HG03175 (cell line): ENCODE results near the gene GRAMD1A.
"Not testable (repeated sequence)": the region's sequence is repeated elsewhere in the genome, so short reads cannot be mapped to it uniquely, and the experiment has no call there.

Source experiments
- ATAC-seq: cut with Tn5 transposase; IDR thresholded peaks from one replicate; pipeline ENCODE4 v1.9.1; 2021; ENCODE audit warnings: mild to moderate bottlenecking, moderate library complexity; ENCODE audit not compliant: unreplicated experiment

GRAMD1A gene

DNA sequence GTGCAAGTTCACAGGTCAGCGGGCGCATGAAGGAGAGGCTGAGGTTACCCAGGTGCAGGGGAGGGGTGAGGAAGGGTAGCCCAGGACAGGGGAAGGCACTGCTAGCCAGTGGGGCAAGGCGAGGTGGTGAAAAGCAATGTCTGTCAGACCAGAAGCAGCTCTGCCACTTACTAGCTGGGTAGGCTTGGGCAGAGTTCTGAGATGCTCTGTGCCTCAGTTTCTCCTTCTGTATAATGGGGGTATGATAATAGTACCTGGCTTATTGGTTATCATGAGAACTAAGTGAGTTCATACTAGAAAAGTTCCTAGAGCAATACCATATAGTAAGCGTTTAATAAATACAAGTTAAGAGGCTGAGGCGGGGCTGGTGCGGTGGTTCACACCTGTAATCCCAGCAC lies 15.8 kb downstream of the GRAMD1A start:
- ATAC-seq, result no peak

DNA sequence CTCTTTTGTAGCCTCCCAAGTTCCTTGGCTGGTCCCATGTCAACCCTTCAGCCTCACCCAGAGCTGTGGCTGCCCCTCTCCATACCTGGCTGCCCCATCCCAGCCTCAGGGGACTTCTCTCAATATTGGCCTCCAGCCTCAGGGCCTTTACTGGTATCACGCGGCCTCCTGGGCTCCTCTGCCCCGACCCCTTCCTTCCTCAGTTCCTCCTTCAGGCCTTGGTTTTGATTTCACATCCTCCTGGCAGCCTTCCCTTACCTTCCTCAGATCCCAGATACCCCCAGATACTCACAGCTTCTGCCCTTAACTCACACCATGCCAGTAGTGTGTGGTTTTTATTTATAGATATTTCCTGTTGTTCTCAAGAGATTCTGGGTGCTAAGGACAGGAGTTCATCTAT lies 17.4 kb downstream of the GRAMD1A start:
- no peak for ATAC-seq

DNA sequence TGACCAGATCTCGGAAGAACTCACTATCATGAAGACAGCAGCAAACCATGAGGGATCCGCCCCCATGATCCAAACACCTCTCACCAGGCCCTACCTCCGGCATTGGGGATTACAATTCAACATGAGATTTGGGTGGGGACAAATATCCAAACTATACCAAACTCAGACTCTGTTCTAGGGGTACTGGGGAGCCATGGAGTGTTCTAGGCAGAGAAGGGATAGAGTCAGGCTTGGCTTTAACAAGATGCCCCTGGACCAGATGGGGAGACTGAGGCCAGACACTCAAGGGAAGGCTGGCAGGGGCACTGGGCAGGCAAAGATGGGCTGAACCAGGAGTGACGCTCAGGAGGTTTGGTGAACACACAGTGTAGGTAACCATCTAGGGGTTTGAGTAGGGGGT lies 18.3 kb downstream of the GRAMD1A start:
- ATAC-seq, result no peak

DNA sequence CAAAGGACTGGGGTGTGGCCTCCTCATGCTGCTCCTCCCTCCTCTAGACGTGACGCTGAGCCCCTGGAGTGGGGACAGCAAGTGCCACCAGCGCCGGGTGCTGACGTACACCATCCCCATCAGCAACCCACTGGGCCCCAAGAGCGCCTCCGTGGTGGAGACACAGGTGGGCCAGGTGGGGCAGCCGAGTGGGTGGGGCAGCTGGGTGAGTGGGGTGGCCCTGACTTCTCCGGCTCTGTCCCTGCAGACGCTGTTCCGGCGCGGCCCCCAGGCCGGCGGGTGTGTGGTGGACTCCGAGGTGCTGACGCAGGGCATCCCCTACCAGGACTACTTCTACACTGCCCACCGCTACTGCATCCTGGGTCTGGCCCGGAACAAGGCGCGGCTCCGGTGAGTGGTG lies 19.0 kb downstream of the GRAMD1A start:
- ATAC-seq, result no peak

DNA sequence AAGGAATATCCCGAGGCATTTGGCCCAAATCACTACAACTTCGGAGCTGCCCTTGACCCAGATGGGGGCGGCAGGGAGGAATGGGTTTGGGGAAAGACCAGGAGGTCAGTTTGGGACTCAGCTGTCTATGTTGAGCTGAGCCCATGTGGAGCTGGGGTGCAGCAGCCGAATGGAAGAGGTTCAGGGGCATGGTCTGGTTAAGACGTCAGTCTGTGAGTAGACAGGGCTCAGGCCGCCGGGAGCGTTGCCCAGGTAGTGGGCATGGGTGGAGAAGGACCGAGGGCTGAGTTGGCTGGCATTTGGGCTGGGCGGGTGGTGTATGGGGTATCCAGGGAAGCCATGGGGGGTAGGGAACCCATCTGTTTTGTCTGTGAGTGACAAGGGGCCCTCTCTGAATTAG lies 20.9 kb downstream of the GRAMD1A start:
- no peak for ATAC-seq

DNA sequence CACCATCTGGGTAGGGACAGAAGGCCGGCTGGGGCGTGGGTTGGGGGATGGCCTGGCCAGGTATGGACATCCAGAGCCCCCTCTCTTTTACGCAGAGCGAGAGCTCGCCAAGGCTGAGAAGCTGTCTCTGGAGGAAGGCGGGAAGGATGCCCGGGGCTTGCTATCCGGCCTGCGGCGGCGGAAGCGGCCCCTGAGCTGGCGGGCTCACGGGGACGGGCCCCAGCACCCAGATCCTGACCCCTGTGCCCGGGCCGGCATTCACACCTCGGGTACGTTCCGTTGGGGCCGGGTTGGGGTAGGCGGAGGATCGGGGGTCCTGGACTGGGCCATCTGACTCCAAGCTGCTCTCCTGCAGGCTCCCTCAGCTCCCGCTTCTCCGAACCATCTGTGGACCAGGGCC lies 21.5 kb downstream of the GRAMD1A start:
- ATAC-seq, result no peak

DNA sequence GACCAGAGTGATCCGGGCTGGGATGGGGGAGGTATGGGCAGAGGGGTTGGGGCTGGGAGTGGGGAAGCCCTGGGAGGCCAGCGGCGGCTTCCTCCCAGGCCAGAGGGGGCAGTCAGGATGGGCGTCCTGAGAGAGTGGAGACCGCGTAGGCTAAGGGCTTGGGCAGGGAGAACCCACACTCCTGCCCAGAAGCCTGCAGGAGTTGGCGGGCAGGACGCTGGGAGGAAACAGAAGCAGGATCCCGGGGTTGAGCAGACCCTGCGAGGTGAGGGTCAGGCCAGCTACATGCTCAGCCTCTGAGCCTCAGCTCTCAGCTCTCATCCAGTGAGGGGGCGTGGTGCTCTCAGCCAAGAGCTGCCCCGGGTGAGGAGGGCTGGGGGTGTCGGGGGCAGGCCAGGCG lies 22.3 kb downstream of the GRAMD1A start:
- no peak for ATAC-seq

DNA sequence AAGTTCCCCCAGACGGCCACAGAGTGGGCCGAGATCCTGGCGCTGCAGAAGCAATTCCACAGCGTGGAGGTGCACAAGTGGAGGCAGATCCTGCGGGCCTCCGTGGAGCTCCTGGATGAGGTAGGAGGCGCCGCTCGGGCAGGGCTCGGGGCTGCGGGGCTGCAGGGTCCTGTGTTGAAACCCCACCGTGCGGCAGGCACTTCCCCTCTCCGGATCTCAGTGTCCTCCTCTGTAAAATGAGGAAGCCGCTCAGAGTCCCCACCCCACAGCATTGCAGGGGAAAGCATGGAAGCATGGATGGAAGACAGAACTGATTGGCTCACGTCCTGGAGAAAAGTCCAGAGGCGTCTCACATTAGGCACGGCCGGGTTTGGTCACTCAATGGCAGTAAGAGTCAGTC lies 23.3 kb downstream of the GRAMD1A start:
- ATAC-seq, result no peak

DNA sequence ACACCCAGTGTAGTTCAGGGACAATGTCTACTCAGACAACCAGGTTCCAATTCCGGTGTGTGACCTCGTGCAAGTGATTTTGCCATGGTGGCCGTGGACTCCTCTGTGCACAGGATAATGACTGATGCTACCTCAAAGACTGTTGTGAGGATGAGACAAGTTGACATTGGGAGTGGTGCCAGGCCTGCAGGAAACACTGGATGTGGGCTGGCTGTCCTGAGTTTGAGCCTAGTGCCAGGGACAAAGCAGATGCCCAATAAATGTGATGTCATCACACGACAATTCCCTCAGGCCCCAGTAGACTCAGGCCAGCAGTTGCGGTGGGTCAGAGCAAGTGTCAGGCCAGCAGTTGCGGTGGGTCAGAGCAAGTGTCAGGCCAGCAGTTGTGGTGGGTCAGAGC lies 24.0 kb downstream of the GRAMD1A start:
- no peak for ATAC-seq

DNA sequence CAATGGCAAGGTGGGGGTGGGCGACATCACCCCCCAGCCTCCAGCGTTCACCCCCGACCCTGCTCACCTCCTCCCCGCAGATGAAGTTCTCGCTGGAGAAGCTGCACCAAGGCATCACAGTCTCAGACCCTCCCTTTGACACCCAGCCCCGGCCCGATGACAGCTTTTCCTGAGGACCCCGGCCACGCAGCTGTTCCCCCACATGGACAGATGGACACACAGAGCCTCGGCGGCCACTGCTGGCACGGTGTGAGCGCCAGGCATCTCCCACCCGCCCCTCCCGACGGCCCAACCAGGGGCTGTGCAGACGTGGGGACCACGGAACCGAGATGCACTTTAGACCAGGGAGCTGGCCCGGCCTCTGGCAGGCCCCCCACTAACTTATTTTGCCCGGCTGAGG lies 25.8 kb downstream of the GRAMD1A start:
- no peak for ATAC-seq

DNA sequence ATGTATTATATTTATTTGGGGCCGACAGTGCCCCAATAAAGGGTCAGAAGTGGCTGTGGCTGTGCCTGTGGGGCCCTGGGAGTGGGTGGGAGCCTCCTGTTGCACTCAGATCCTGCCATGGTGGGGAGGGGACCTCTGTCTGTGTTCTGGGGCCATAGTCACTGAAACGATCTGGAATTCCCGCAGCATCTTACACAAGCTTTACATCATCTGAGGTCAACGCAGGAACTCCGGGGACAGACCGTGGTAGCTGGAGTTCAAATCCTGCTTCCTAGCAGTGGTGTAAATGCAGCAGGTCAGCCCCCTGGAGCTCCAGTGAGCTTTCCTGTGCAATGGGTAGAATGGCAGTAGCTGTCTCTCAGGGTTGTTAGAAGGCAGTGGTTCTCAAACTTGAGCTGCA lies 26.3 kb downstream of the GRAMD1A start:
- ATAC-seq, result no peak

DNA sequence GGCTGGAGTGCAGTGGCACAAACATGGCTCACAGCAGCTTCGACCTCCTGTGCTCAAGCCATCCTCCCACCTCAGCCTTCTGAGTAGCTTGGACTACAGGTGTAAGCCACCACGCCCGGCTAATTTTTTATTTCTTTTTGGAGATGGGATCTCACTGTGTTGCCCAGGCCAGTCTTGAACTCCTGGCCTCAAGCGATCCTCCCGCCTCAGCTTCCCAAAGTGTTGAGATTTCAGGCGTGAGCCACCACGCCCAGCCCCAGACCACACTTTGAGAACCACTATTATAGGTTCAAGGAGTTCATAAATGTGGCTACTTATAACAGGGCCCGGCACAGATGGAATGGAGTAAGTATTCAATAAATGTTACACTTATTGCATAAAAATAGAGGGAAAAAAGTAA lies 26.9 kb downstream of the GRAMD1A start:
- no peak for ATAC-seq

DNA sequence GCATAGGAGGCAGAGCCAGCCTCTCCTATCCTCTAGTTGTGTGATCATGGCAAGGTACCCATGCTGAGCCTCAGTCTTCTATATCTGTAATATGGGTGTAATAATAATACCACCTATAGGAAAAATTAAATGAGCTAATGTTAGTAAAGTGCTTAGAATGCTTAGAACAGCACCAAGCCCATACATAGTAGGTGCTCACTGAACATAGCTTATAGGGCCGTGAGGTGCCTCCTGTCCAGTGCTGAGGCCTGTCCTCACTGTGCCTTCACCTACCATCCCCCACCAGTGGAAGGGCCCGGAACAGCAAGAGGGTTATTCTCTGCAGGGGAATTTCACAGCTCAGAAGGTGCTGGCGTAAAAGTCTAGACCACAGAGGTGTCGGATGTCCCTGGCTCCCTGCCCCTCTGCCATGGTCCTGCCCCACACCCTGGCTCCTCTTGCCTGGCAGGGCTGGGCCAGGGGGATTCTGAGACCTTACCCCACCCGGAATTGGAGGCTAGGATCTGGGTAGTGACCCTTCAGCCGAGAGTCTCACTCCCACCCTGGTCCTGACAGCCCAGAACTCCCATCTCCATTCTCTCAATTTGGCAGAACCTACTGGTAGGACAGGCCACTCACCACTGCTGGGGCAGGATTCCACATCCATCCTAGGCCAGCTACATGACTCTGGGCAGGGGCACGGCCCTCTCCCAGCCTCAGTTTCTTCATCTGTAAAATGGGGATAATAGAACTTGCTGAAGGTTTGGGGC lies 27.9 kb downstream of the GRAMD1A start:
- ATAC-seq, result no peak

DNA sequence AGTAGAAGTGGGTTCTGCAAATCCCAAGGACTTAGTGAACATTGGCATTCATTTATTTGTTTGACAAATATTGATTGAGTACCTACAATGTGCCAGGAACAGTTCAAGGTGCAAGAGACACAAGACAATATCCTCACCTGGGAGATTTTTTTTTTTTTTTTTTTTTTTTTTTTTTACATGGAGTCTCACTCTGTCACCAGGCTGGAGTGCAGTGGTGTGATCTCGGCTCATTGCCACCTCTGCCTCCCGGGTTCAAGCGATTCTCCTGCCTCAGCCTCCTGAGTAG lies 28.4 kb downstream of the GRAMD1A start:
- ATAC-seq, result not testable (repeated sequence)

DNA sequence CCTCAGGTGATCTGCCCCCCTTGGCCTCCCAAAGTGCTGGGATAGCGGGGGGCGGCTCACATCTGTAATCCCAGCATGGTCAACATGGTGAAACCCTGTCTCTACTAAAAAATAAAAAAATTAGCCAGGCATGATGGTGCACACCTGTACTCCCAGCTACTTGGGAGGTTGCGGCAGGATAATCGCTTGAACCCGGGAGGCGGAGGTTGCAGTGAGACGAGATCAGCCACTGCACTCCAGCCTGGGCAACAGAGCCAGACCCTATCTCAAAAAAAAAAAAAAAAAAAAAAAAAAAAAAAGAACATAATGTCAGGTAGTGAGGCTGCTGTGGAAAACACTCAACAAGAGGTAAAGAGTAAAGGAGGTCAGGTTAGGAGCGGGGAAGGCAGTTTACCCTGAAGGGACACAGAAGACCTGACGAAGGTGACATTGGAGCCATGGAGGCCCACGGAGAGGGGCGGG lies 29.2 kb downstream of the GRAMD1A start:
- not testable (repeated sequence) for ATAC-seq

DNA sequence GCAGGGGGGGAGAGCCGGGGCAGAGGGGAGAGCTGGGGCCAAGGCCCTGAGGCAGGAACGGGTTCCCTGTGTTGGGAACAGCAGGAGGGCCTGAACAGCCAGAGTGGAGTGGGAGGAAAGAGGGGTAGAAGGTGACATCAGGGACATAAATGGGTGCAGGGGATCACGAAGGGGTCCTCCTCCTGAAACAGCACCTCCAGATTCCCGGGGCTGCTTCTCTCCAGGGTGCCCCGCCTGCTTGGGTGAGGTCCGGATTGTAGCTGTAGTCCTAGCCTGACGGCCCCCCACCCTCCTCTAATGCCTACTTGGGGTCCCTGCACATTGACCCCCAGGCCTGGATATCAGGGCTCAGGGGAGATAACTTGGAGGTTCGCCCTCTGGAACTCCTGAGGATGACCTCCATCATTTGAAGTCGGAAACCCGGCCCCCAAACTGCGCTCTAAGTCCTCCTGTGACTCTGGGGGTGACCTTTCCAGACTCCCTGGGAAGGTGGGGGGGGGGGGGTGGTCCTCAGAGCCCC lies 29.7 kb downstream of the GRAMD1A start:
- no peak for ATAC-seq

DNA sequence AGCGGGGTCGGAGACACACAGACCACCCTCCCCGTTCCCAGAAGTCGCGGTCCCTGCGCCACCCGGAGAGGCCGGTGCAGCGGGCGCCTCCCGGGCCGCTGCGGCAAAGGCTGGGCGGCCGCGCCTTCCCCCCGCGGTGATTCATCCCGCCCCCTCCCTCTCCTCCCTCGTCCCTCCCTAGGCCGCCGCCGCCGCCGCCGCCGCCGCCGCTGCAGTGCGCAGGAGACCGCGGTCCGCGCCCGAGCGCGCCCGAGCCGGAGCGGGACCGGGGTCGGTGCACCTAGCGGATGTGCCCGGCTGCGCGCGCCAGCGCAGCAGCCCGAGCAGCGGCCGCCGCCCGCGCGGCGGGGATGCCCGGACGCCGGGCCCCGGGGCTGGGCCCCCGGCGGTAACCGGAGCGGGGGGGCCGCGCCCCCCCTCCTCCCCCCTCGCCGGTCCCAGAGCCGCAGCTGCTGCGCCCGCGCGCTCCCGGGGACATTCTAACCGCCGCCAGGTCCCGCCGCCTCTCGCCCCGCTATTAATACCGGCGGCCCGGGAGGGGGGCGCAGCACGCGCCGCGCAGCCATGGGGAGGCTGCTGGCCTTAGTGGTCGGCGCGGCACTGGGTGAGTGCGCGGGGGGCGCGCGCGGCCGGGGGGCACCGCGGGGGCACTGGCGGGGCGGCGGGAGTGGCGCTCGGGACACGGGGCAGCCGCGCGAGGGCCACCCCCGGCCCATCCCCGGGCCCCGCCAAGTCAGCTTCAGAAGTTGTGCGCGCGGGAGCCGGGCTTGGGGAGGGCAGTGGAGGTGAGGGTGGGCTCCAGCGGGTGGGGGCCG lies 30.3 kb downstream of the GRAMD1A start, which contains the start of gene SCN1B:
SCN1B (plus strand) TSS at position 214 of the 815 bp plus-strand sequence; CDS start at position 565, 351 bp downstream.
- no peak for ATAC-seq

DNA sequence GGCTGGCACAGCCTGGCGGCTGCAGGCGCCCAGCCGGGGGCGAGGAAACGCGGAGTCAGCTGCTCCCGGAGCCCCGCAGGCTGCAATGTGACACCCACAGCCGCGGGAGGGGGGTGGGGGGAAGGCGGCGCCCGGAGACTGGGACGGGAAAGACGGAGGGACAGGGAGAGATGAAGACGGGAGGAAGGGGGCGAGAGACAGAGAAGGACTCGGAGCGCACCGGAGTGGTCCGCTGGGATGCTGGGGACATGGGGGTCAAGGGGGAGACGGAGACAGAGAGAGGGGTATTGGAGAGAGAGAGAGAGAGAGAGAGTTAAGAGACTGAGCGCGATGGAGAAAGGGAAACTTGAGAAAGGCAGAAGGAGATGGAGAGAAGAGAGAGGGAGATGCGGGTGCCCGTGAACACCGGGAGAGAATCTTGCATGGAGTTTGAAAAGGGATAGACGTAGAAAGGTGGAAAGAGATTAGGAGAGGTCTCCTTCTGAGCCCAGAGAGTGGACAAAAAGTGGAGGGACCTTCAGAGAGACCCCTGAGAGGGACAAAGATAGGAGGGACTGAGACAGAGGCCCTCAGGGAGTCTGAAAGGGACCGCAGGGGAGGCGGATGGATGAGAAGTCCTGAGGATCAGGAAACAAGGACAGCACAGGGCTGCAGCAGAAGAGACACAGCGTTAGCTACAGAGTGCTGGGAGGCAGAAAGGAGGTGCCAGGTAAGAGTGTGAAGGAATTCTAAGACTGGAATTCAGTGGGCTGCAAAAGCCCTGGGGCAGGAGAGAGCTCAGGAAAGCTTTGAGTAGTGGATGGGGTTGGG lies 31.2 kb downstream of the GRAMD1A start:
- no peak for ATAC-seq

DNA sequence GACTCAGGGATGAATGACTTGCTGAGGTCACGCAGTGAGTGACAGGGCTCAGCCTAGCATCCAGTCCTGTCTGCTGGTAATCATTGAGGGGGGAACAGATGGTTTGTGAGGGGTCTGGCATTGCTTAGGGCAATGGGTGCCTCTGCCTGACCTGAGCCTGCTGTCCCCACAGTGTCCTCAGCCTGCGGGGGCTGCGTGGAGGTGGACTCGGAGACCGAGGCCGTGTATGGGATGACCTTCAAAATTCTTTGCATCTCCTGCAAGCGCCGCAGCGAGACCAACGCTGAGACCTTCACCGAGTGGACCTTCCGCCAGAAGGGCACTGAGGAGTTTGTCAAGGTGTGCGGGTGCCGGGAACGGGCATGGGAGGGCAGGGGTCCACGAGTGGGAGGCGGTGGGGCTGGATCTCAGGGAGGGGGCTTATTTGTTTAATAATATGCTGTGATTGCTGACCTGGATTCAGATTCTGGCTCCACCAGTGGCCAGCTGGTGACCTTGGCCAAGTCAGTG lies 32.3 kb downstream of the GRAMD1A start:
- no peak for ATAC-seq

DNA sequence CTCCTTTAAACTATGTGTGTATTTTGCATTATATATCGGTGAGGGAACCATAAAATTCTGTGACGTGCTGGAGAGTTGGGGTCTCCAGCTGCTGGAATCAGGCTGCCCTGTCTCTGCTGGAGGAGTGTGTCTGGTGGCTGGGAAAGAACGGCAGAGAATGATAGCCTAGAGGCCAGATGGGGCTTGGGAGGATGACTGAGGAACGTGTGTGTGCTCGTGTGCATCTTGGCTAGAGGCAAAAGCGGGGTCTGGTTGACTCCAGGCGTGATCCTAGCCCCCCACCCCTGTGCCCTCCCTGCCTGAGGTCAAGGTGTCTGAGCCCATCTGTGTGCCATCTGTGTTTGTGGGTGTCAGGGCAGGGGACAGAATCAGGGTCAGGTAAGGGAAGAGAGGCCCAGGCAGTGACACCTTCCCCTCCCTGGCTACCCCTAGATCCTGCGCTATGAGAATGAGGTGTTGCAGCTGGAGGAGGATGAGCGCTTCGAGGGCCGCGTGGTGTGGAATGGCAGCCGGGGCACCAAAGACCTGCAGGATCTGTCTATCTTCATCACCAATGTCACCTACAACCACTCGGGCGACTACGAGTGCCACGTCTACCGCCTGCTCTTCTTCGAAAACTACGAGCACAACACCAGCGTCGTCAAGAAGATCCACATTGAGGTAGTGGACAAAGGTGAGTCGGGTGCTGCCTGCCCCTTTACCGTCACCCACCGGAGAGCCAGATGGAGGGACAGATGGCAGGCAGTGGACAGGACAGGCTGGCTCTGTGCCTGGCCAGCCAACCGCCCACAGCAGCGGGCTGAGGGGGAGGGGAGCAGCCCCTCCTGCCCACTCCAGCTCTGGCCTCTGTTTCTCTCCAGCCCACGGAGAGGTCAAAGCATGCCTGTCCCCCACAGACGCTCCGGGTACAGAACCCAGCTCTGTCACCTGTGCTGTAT lies 33.2 kb downstream of the GRAMD1A start:
- no peak for ATAC-seq
